ENCODE data around the gene RTP3. TPM values are rescaled to one million over a fixed set of nuclear protein-coding genes. Genes with fewer than 3 reads are reported as not detected.
"Not testable (repeated sequence)": the region's sequence is repeated elsewhere in the genome, so short reads cannot be mapped to it uniquely, and the experiment has no call there.

RTP3 gene
- total RNA-seq, 1 experiment from 2014 or later: not detected

- DNase-seq: no peak
- no peaks in the 10 kb centered on the region for H3K27me3 ChIP-seq (replicated peaks; ENCODE audit: control insufficient read depth, insufficient read depth, low read length)
- intact Hi-C loops (cut with micrococcal nuclease; ENCODE audit: unreplicated experiment): no loop called here
- H3K4me1 ChIP-seq: no peaks in the 10 kb centered on the region
- no peak overlapping the region for H3K4me3 ChIP-seq (ENCODE audit: low read depth, low read length)
- no peaks in the 10 kb centered on the region for H3K9me3 ChIP-seq
- no peak for TF ChIP-seq CTCF (IDR thresholded peaks at IDR 0.05; ENCODE audit: insufficient read depth in 1 of 2, low read depth in 1 of 2, low read length in 1 of 2, severe bottlenecking in 1 of 2, unreplicated experiment in 1 of 2)
- H3K36me3 ChIP-seq (ENCODE audit: control insufficient read depth, insufficient read depth, low read length): no peaks in the 10 kb centered on the region
- H3K4me3 Mint-ChIP-seq (ENCODE audit: unreplicated experiment): no peak overlapping the region
- no peaks in the 10 kb centered on the region for H3K27me3 Mint-ChIP-seq (ENCODE audit: insufficient read depth, unreplicated experiment)
- no peaks in the 10 kb centered on the region for H3K4me1 Mint-ChIP-seq (ENCODE audit: low read depth, unreplicated experiment)
- H3K36me3 Mint-ChIP-seq (ENCODE audit: insufficient read depth, unreplicated experiment): no peaks in the 10 kb centered on the region
- POLR2A ChIA-PET: no interaction called here
- CTCF ChIA-PET: no interaction called here
- H3K9me3 Mint-ChIP-seq (ENCODE audit: unreplicated experiment): no peaks in the 10 kb centered on the region
- H3K27ac Mint-ChIP-seq (ENCODE audit: unreplicated experiment): no peak overlapping the region
- BruUV-seq (replicated peaks): no TSS peak
Observed at GRCh38 chr3:46519952-46520351, 22.2 kb downstream of the RTP3 start.

GRCh38 chr3:46520531-46520930 is 22.8 kb downstream of the RTP3 start:
- TF ChIP-seq CTCF (IDR thresholded peaks at IDR 0.05; ENCODE audit: insufficient read depth in 1 of 2, low read depth in 1 of 2, low read length in 1 of 2, severe bottlenecking in 1 of 2, unreplicated experiment in 1 of 2): no peak
- CTCF ChIA-PET: no interaction called here
- no peak for DNase-seq
- BruUV-seq (replicated peaks): no TSS peak
- Mint-ChIP-seq H3K36me3 (ENCODE audit: insufficient read depth, unreplicated experiment) (no peaks in the 10 kb centered on the region), H3K27me3 (ENCODE audit: insufficient read depth, unreplicated experiment) (no peaks in the 10 kb centered on the region), H3K4me3 (ENCODE audit: unreplicated experiment) (no peak overlapping the region), H3K9me3 (ENCODE audit: unreplicated experiment) (no peaks in the 10 kb centered on the region), H3K27ac (ENCODE audit: unreplicated experiment) (no peak overlapping the region), H3K4me1 (ENCODE audit: low read depth, unreplicated experiment) (no peaks in the 10 kb centered on the region)
- POLR2A ChIA-PET: no interaction called here
- Histone ChIP-seq H3K4me1 (no peaks in the 10 kb centered on the region), H3K36me3 (ENCODE audit: control insufficient read depth, insufficient read depth, low read length) (no peaks in the 10 kb centered on the region), H3K4me3 (ENCODE audit: low read depth, low read length) (no peak overlapping the region), H3K9me3 (no peaks in the 10 kb centered on the region), H3K27me3 (replicated peaks; ENCODE audit: control insufficient read depth, insufficient read depth, low read length) (no peaks in the 10 kb centered on the region)
- intact Hi-C loops (cut with micrococcal nuclease; ENCODE audit: unreplicated experiment): no loop called here

- ChIA-PET POLR2A (no interaction called here), CTCF (no interaction called here)
- H3K4me1 Mint-ChIP-seq (ENCODE audit: low read depth, unreplicated experiment): no peaks in the 10 kb centered on the region
- Histone ChIP-seq H3K27me3 (replicated peaks; ENCODE audit: control insufficient read depth, insufficient read depth, low read length) (no peaks in the 10 kb centered on the region), H3K36me3 (ENCODE audit: control insufficient read depth, insufficient read depth, low read length) (no peaks in the 10 kb centered on the region), H3K9me3 (no peaks in the 10 kb centered on the region), H3K4me1 (no peaks in the 10 kb centered on the region), H3K4me3 (ENCODE audit: low read depth, low read length) (no peak overlapping the region)
- no peaks in the 10 kb centered on the region for H3K36me3 Mint-ChIP-seq (ENCODE audit: insufficient read depth, unreplicated experiment)
- no peak for TF ChIP-seq CTCF (IDR thresholded peaks at IDR 0.05; ENCODE audit: insufficient read depth in 1 of 2, low read depth in 1 of 2, low read length in 1 of 2, severe bottlenecking in 1 of 2, unreplicated experiment in 1 of 2)
- intact Hi-C loops (cut with micrococcal nuclease; ENCODE audit: unreplicated experiment): no loop called here
- no peak overlapping the region for H3K27ac Mint-ChIP-seq (ENCODE audit: unreplicated experiment)
- no peak overlapping the region for H3K4me3 Mint-ChIP-seq (ENCODE audit: unreplicated experiment)
- no peaks in the 10 kb centered on the region for H3K27me3 Mint-ChIP-seq (ENCODE audit: insufficient read depth, unreplicated experiment)
- DNase-seq: no peak
- H3K9me3 Mint-ChIP-seq (ENCODE audit: unreplicated experiment): no peaks in the 10 kb centered on the region
- BruUV-seq (replicated peaks): no TSS peak
Observed at GRCh38 chr3:46521096-46521495, 23.3 kb downstream of the RTP3 start.

- H3K9me3 Mint-ChIP-seq (ENCODE audit: unreplicated experiment); H3K4me3 Mint-ChIP-seq (ENCODE audit: unreplicated experiment); H3K4me1 Mint-ChIP-seq (ENCODE audit: low read depth, unreplicated experiment); H3K27me3 ChIP-seq (replicated peaks; ENCODE audit: control insufficient read depth, insufficient read depth, low read length); CTCF ChIA-PET; DNase-seq; H3K4me1 ChIP-seq; H3K36me3 Mint-ChIP-seq (ENCODE audit: insufficient read depth, unreplicated experiment); H3K4me3 ChIP-seq (ENCODE audit: low read depth, low read length); POLR2A ChIA-PET; H3K36me3 ChIP-seq (ENCODE audit: control insufficient read depth, insufficient read depth, low read length); H3K27me3 Mint-ChIP-seq (ENCODE audit: insufficient read depth, unreplicated experiment); BruUV-seq (replicated peaks); H3K9me3 ChIP-seq; H3K27ac Mint-ChIP-seq (ENCODE audit: unreplicated experiment); intact Hi-C loops (cut with micrococcal nuclease; ENCODE audit: unreplicated experiment): not testable (repeated sequence)
Observed at GRCh38 chr3:46522201-46522600, 24.4 kb downstream of the RTP3 start.

Measured in Caco-2 (cell line).